ENCODE results near the gene DCUN1D1. TPM values are rescaled to one million over a fixed set of nuclear protein-coding genes. Genes with fewer than 3 reads are reported as not detected.
A peak's percentile ranks its signal among the peaks of the same experiment; 100 is the strongest.

Gene DCUN1D1
- total RNA-seq, 2 experiments from 2014 or later, result 52.7 to 53.8 TPM

- Mint-ChIP-seq H3K27me3 (no peaks in the 10 kb centered on the region), H3K4me3 (no peak overlapping the region), H3K4me1 (peaks cover 16% of the 10 kb centered on the region), H3K27ac (no peak overlapping the region), H3K36me3 (peaks cover 9% of the 10 kb centered on the region), H3K9me3 (no peaks in the 10 kb centered on the region)
- DNase-seq, result no peak
Observed at GRCh38 chr3:182962166-182962565, 18.2 kb downstream of the DCUN1D1 start.

GRCh38 chr3:182959474-182960350 lies 20.6 kb downstream of the DCUN1D1 start:
- Mint-ChIP-seq H3K36me3 (peaks cover 17% of the 10 kb centered on the region), H3K9me3 (no peaks in the 10 kb centered on the region), H3K4me3 (no peak overlapping the region), H3K27ac (no peak overlapping the region), H3K27me3 (no peaks in the 10 kb centered on the region), H3K4me1 (no peaks in the 10 kb centered on the region)
- no peak for DNase-seq

- H3K27me3 Mint-ChIP-seq, result no peaks in the 10 kb centered on the region
- no peak for DNase-seq
- no peaks in the 10 kb centered on the region for H3K9me3 Mint-ChIP-seq
- H3K36me3 Mint-ChIP-seq, result peaks cover 12% of the 10 kb centered on the region
- no peaks in the 10 kb centered on the region for H3K4me1 Mint-ChIP-seq
- no peak overlapping the region for H3K27ac Mint-ChIP-seq
- H3K4me3 Mint-ChIP-seq, result no peak overlapping the region
Observed at GRCh38 chr3:182957676-182958266, 22.6 kb downstream of the DCUN1D1 start.

GRCh38 chr3:182957226-182957625 lies 23.1 kb downstream of the DCUN1D1 start:
- H3K4me1 Mint-ChIP-seq, result no peaks in the 10 kb centered on the region
- no peak overlapping the region for H3K27ac Mint-ChIP-seq
- peaks cover 13% of the 10 kb centered on the region for H3K36me3 Mint-ChIP-seq
- H3K9me3 Mint-ChIP-seq, result no peaks in the 10 kb centered on the region
- H3K4me3 Mint-ChIP-seq, result no peak overlapping the region
- no peaks in the 10 kb centered on the region for H3K27me3 Mint-ChIP-seq
- no peak for DNase-seq

GRCh38 chr3:182954553-182955235 lies 25.6 kb downstream of the DCUN1D1 start:
- peaks cover 20% of the 10 kb centered on the region for H3K36me3 Mint-ChIP-seq
- H3K27ac Mint-ChIP-seq, result no peak overlapping the region

GRCh38 chr3:182949688-182950087 lies 30.6 kb downstream of the DCUN1D1 start:
- no peak for DNase-seq
- Mint-ChIP-seq H3K4me1 (no peaks in the 10 kb centered on the region), H3K27me3 (no peaks in the 10 kb centered on the region), H3K27ac (no peak overlapping the region), H3K36me3 (peaks cover 20% of the 10 kb centered on the region), H3K9me3 (no peaks in the 10 kb centered on the region), H3K4me3 (no peak overlapping the region)

More at GRCh38 chr3:182954553-182955235, 25.6 kb downstream of the DCUN1D1 start:
- Mint-ChIP-seq H3K27me3 (no peaks in the 10 kb centered on the region), H3K4me1 (no peaks in the 10 kb centered on the region), H3K9me3 (no peaks in the 10 kb centered on the region), H3K4me3 (no peak overlapping the region)
- no peak for DNase-seq

- Mint-ChIP-seq H3K9me3 (no peaks in the 10 kb centered on the region), H3K4me3 (no peak overlapping the region), H3K4me1 (no peaks in the 10 kb centered on the region), H3K27me3 (no peaks in the 10 kb centered on the region), H3K27ac (no peak overlapping the region), H3K36me3 (peaks cover 20% of the 10 kb centered on the region)
- no peak for DNase-seq
Observed at GRCh38 chr3:182948305-182948704, 32.0 kb downstream of the DCUN1D1 start.

- H3K4me1 Mint-ChIP-seq, result no peaks in the 10 kb centered on the region
Observed at GRCh38 chr3:182947888-182948287, 32.5 kb downstream of the DCUN1D1 start.

GRCh38 chr3:182941719-182942118 lies 38.6 kb downstream of the DCUN1D1 start:
- no peak overlapping the region for H3K27ac Mint-ChIP-seq
- H3K27me3 Mint-ChIP-seq, result no peaks in the 10 kb centered on the region
- peaks cover 11% of the 10 kb centered on the region for H3K4me1 Mint-ChIP-seq

More at GRCh38 chr3:182947888-182948287, 32.5 kb downstream of the DCUN1D1 start:
- Mint-ChIP-seq H3K36me3 (peaks cover 20% of the 10 kb centered on the region), H3K4me3 (no peak overlapping the region), H3K27me3 (no peaks in the 10 kb centered on the region), H3K9me3 (no peaks in the 10 kb centered on the region), H3K27ac (no peak overlapping the region)
- no peak for DNase-seq

GRCh38 chr3:182940266-182940808 lies 40.0 kb downstream of the DCUN1D1 start:
- H3K4me1 Mint-ChIP-seq, result peaks cover 11% of the 10 kb centered on the region
- peaks cover 7% of the 10 kb centered on the region for H3K36me3 Mint-ChIP-seq
- DNase-seq, result no peak
- H3K27me3 Mint-ChIP-seq, result no peaks in the 10 kb centered on the region
- no peak overlapping the region for H3K4me3 Mint-ChIP-seq
- H3K9me3 Mint-ChIP-seq, result no peaks in the 10 kb centered on the region
- H3K27ac Mint-ChIP-seq, result peak overlapping the region; percentile 54

More at GRCh38 chr3:182941719-182942118, 38.6 kb downstream of the DCUN1D1 start:
- DNase-seq, result no peak
- Mint-ChIP-seq H3K4me3 (no peak overlapping the region), H3K36me3 (peaks cover 15% of the 10 kb centered on the region), H3K9me3 (no peaks in the 10 kb centered on the region)

GRCh38 chr3:182937293-182938051 lies 42.9 kb downstream of the DCUN1D1 start:
- DNase-seq, result no peak
- H3K4me1 Mint-ChIP-seq, result peaks cover 11% of the 10 kb centered on the region

GRCh38 chr3:182936918-182937285 lies 43.4 kb downstream of the DCUN1D1 start:
- Mint-ChIP-seq H3K4me1 (peaks cover 11% of the 10 kb centered on the region), H3K27me3 (no peaks in the 10 kb centered on the region), H3K27ac (no peak overlapping the region), H3K4me3 (no peak overlapping the region), H3K9me3 (peaks cover 9% of the 10 kb centered on the region), H3K36me3 (peaks cover 6% of the 10 kb centered on the region)
- no peak for DNase-seq

More at GRCh38 chr3:182937293-182938051, 42.9 kb downstream of the DCUN1D1 start:
- H3K4me3 Mint-ChIP-seq, result no peak overlapping the region
- peaks cover 4% of the 10 kb centered on the region for H3K36me3 Mint-ChIP-seq
- no peaks in the 10 kb centered on the region for H3K27me3 Mint-ChIP-seq
- H3K27ac Mint-ChIP-seq, result no peak overlapping the region
- H3K9me3 Mint-ChIP-seq, result peaks cover 6% of the 10 kb centered on the region

- peaks cover 10% of the 10 kb centered on the region for H3K9me3 Mint-ChIP-seq
- H3K27ac Mint-ChIP-seq, result no peak overlapping the region
- H3K4me1 Mint-ChIP-seq, result peaks cover 11% of the 10 kb centered on the region
- DNase-seq, result no peak
- no peak overlapping the region for H3K4me3 Mint-ChIP-seq
- H3K27me3 Mint-ChIP-seq, result no peaks in the 10 kb centered on the region
- H3K36me3 Mint-ChIP-seq, result peaks cover 10% of the 10 kb centered on the region
Observed at GRCh38 chr3:182936239-182936917, 44.0 kb downstream of the DCUN1D1 start.

GRCh38 chr3:182935803-182936202 lies 44.5 kb downstream of the DCUN1D1 start:
- Mint-ChIP-seq H3K4me1 (peaks cover 10% of the 10 kb centered on the region), H3K9me3 (peaks cover 12% of the 10 kb centered on the region), H3K36me3 (peaks cover 12% of the 10 kb centered on the region), H3K27me3 (no peaks in the 10 kb centered on the region), H3K4me3 (no peak overlapping the region), H3K27ac (no peak overlapping the region)
- DNase-seq, result no peak

All from activated naive CD8-positive, alpha-beta T cell treated with anti-CD3 and anti-CD28 coated beads for 36 hours (primary cell).